NCI-H526 (cell line): ENCODE results near the gene RUVBL2.

Experiments
- DNase-seq, 2 experiments: peaks; one replicate each; lab custom pipeline; 2025; lab: John Stamatoyannopoulos, UW

RUVBL2 gene

GRCh38 chr19:48993175-48994034 lies at the start of gene RUVBL2, which contains the start of gene GYS1:
TSS of gene RUVBL2 (plus strand) at chr19:48993887. CDS start at chr19:48993912, 25 bp downstream.
TSS of gene GYS1 (minus strand) at chr19:48993309. CDS start at chr19:48993112, 197 bp downstream.
- peak; percentile 97 to 99 for DNase-seq

GRCh38 chr19:48945415-48945814 lies 48.3 kb upstream of the RUVBL2 start:
- DNase-seq: no peak

GRCh38 chr19:48945817-48946216 lies 47.9 kb upstream of the RUVBL2 start:
- DNase-seq: no peak

GRCh38 chr19:48946463-48947257 lies 47.0 kb upstream of the RUVBL2 start:
- no peak for DNase-seq

GRCh38 chr19:48947258-48947542 lies 46.5 kb upstream of the RUVBL2 start:
- no peak for DNase-seq

- DNase-seq: no peak
These were observed 43.5 kb upstream of the RUVBL2 start for GRCh38 chr19:48950159-48950558.

- DNase-seq: no peak
These were observed 42.7 kb upstream of the RUVBL2 start for GRCh38 chr19:48950830-48951519.

GRCh38 chr19:48953141-48953540 lies 40.5 kb upstream of the RUVBL2 start:
- no peak for DNase-seq

- DNase-seq: no peak
These were observed 39.6 kb upstream of the RUVBL2 start for GRCh38 chr19:48953990-48954594.

GRCh38 chr19:48954595-48955307 lies 38.9 kb upstream of the RUVBL2 start, which contains the start of gene BAX:
TSS of gene BAX (plus strand) at chr19:48954875. CDS start at chr19:48954929, 54 bp downstream.
- peak; percentile 93 to 98 for DNase-seq

- no peak for DNase-seq
These were observed 38.3 kb upstream of the RUVBL2 start for GRCh38 chr19:48955308-48955958.

GRCh38 chr19:48958006-48958405 lies 35.7 kb upstream of the RUVBL2 start:
- no peak for DNase-seq

GRCh38 chr19:48959341-48960239 lies 34.1 kb upstream of the RUVBL2 start:
- DNase-seq: no peak

GRCh38 chr19:48961051-48961649 lies 32.5 kb upstream of the RUVBL2 start:
- DNase-seq: no peak

GRCh38 chr19:48961673-48962028 lies 32.0 kb upstream of the RUVBL2 start:
- DNase-seq: no peak

GRCh38 chr19:48962029-48962848 lies 31.4 kb upstream of the RUVBL2 start:
- no peak for DNase-seq

GRCh38 chr19:48962849-48963165 lies 30.9 kb upstream of the RUVBL2 start:
- no peak for DNase-seq

- peak in 1 of 2 experiments; percentile 34 for DNase-seq
These were observed 30.1 kb upstream of the RUVBL2 start for GRCh38 chr19:48963371-48964204.
